H9 (cell line): ENCODE results near the gene NOS1AP. TPM values are rescaled to one million over a fixed set of nuclear protein-coding genes. Genes with fewer than 3 reads are reported as not detected.

Experiments
- DNase-seq: peaks from one replicate; pipeline ENCODE4 v3.0.0-alpha.2; 2017
- H2AFZ ChIP-seq: one replicate; pipeline ENCODE4 v1.6.1; 2013; ENCODE audit warnings: mild to moderate bottlenecking, low read length, control low read depth, moderate library complexity
- H2AK5ac ChIP-seq: 2 replicates; pipeline ENCODE4 v1.6.1; 2013; ENCODE audit warnings: low read length, control low read depth, mixed read lengths; ENCODE audit not compliant: insufficient read length
- H2BK120ac ChIP-seq: one replicate; pipeline ENCODE4 v1.6.1; 2013; ENCODE audit warnings: low read depth, mild to moderate bottlenecking, low read length, control low read depth, inconsistent platforms; ENCODE audit not compliant: poor library complexity, severe bottlenecking
- H2BK12ac ChIP-seq: 2 replicates; pipeline ENCODE4 v1.6.1; 2013; ENCODE audit warnings: low read length, control low read depth, mixed read lengths, low read depth; ENCODE audit not compliant: insufficient read length
- H2BK15ac ChIP-seq: 2 replicates; pipeline ENCODE4 v1.6.1; 2013; ENCODE audit warnings: low read depth, low read length, control low read depth
- H2BK20ac ChIP-seq: one replicate; pipeline ENCODE4 v1.6.1; 2013; ENCODE audit warnings: low read depth, mild to moderate bottlenecking, low read length, control low read depth, inconsistent platforms; ENCODE audit not compliant: poor library complexity, severe bottlenecking
- H2BK5ac ChIP-seq: 2 replicates; pipeline ENCODE4 v1.6.1; 2013; ENCODE audit warnings: low read length, control low read depth, mixed read lengths; ENCODE audit not compliant: insufficient read length
- H3K14ac ChIP-seq: 2 replicates; pipeline ENCODE4 v1.6.1; 2013; ENCODE audit warnings: low read length, control low read depth; ENCODE audit not compliant: insufficient read depth
- H3K18ac ChIP-seq: 2 replicates; pipeline ENCODE4 v1.6.1; 2013; ENCODE audit warnings: low read depth, mild to moderate bottlenecking, mixed read lengths, low read length, control low read depth; ENCODE audit not compliant: insufficient read length
- H3K23ac ChIP-seq: 2 replicates; pipeline ENCODE4 v1.6.1; 2013; ENCODE audit warnings: low read length, control low read depth, mixed read lengths, low read depth; ENCODE audit not compliant: insufficient read length
- H3K23me2 ChIP-seq: 2 replicates; pipeline ENCODE4 v1.6.1; 2013; ENCODE audit warnings: low read depth, mild to moderate bottlenecking, mixed read lengths, low read length, control low read depth; ENCODE audit not compliant: insufficient read length, poor library complexity, severe bottlenecking
- H3K27ac ChIP-seq: 2 replicates; pipeline ENCODE4 v1.5.1; 2013; ENCODE audit warnings: low read length, control low read depth, mixed read lengths, low read depth; ENCODE audit not compliant: insufficient read length
- H3K27me3 ChIP-seq: 2 replicates; pipeline ENCODE4 v1.6.1; 2013; ENCODE audit warnings: low read length, control low read depth, inconsistent platforms; ENCODE audit not compliant: insufficient read depth
- H3K4ac ChIP-seq: 2 replicates; pipeline ENCODE4 v1.6.1; 2013; ENCODE audit warnings: low read depth, mild to moderate bottlenecking, control low read depth, inconsistent platforms, low read length, moderate library complexity
- H3K4me1 ChIP-seq: 2 replicates; pipeline ENCODE4 v1.6.1; 2013; ENCODE audit warnings: low read length, control low read depth, inconsistent platforms; ENCODE audit not compliant: insufficient read depth
- H3K4me2 ChIP-seq: 2 replicates; pipeline ENCODE4 v1.6.1; 2013; ENCODE audit warnings: low read length, control low read depth, mixed read lengths; ENCODE audit not compliant: insufficient read length, insufficient read depth
- H3K56ac ChIP-seq: 2 replicates; pipeline ENCODE4 v1.6.1; 2013; ENCODE audit warnings: low read depth, mild to moderate bottlenecking, mixed read lengths, low read length, control low read depth; ENCODE audit not compliant: insufficient read length
- H3K79me1 ChIP-seq: 2 replicates; pipeline ENCODE4 v1.6.1; 2013; ENCODE audit warnings: low read depth, mild to moderate bottlenecking, moderate library complexity, low read length, control low read depth, inconsistent platforms; ENCODE audit not compliant: insufficient read depth, poor library complexity, severe bottlenecking
- H3K79me2 ChIP-seq: 2 replicates; pipeline ENCODE4 v1.6.1; 2013; ENCODE audit warnings: low read length, control low read depth, inconsistent platforms; ENCODE audit not compliant: insufficient read depth
- H3K9ac ChIP-seq: 2 replicates; pipeline ENCODE4 v1.6.1; 2013; ENCODE audit warnings: low read length, control low read depth, mixed read lengths; ENCODE audit not compliant: insufficient read length; ENCODE audit errors: extremely low read depth
- H3K9me3 ChIP-seq: one replicate; pipeline ENCODE4 v1.6.1; 2013; ENCODE audit warnings: low read depth, low read length, inconsistent platforms; ENCODE audit not compliant: control insufficient read depth
- H3T11ph ChIP-seq: one replicate; pipeline ENCODE4 v1.6.1; 2013; ENCODE audit warnings: mild to moderate bottlenecking, low read length, control low read depth, inconsistent platforms
- H4K20me1 ChIP-seq: one replicate; pipeline ENCODE4 v1.6.1; 2013; ENCODE audit not compliant: control insufficient read depth, insufficient read length, insufficient read depth
- H4K5ac ChIP-seq: 2 replicates; pipeline ENCODE4 v1.6.1; 2013; ENCODE audit warnings: low read depth, mild to moderate bottlenecking, mixed read lengths, low read length, control low read depth; ENCODE audit not compliant: insufficient read length
- H4K8ac ChIP-seq: replicated peaks from 2 replicates; pipeline ENCODE4 v1.6.1; 2013; ENCODE audit warnings: low read length, control low read depth, mixed read lengths, low read depth; ENCODE audit not compliant: insufficient read length
- H4K91ac ChIP-seq: 2 replicates; pipeline ENCODE4 v1.6.1; 2013; ENCODE audit warnings: low read depth, mild to moderate bottlenecking, moderate library complexity, mixed read lengths, low read length, control low read depth; ENCODE audit not compliant: insufficient read length
- H3K27ac Mint-ChIP-seq, 3 experiments: 2 replicates in 2 of 3; 3 replicates in 1 of 3; pipeline ENCODE4 v1.8.0; 2020 to 2021; ENCODE audit warnings: mixed read lengths in 3 of 3, mild to moderate bottlenecking in 1 of 3, moderate library complexity in 1 of 3
- H3K27me3 Mint-ChIP-seq: 2 replicates; pipeline ENCODE4 v1.8.0; 2021; ENCODE audit warnings: low read depth, mild to moderate bottlenecking, moderate library complexity, mixed read lengths
- H3K36me3 Mint-ChIP-seq, 3 experiments: 2 replicates in 2 of 3; 3 replicates in 1 of 3; pipeline ENCODE4 v1.8.0; 2020 to 2021; ENCODE audit warnings: low read depth in 3 of 3, mixed read lengths in 3 of 3; ENCODE audit not compliant: insufficient read depth in 1 of 3
- H3K4me1 Mint-ChIP-seq, 2 experiments: 2 replicates each; pipeline ENCODE4 v1.8.0; 2020; ENCODE audit warnings: mixed read lengths in 2 of 2
- H3K4me3 Mint-ChIP-seq, 2 experiments: 2 replicates in 1 of 2; 3 replicates in 1 of 2; pipeline ENCODE4 v1.8.0; 2020 to 2021; ENCODE audit warnings: mild to moderate bottlenecking in 2 of 2, mixed read lengths in 2 of 2, moderate library complexity in 1 of 2
- H3K9me3 Mint-ChIP-seq, 2 experiments: 2 replicates in 1 of 2; 3 replicates in 1 of 2; pipeline ENCODE4 v1.8.0; 2020; ENCODE audit warnings: mild to moderate bottlenecking in 2 of 2, mixed read lengths in 2 of 2, moderate library complexity in 1 of 2
- CTCF ChIP-seq: fragments of 200-600 bp; sonication (generic); conservative IDR thresholded peaks from 3 replicates; pipeline ENCODE4 v1.8.0; 2021; ENCODE audit warnings: antibody characterized with exemption, mild to moderate bottlenecking
- WGBS: extraction: QIAGEN DNeasy Blood & Tissue Kit; methylation state at CpG from one replicate; pipeline ENCODE4 v1.1.7; 2013; ENCODE audit warnings: missing lambda C conversion rate, low lambda C conversion rate, mixed read lengths; ENCODE audit not compliant: insufficient read length; ENCODE audit errors: extremely low coverage; 5-methylcytosine and 5-hydroxymethylcytosine counted together
- total RNA-seq: library from RNA; stranded (reverse); gene quantifications from 2 replicates; pipeline ENCODE4 v1.2.1, GENCODE V29; 2021

The NOS1AP gene
- total RNA-seq, 1 experiment from 2014 or later: 8.4 TPM

- WGBS: no CpG with 5 or more reads among the region's 1 CpG
These were observed 119.9 kb downstream of the NOS1AP start for GRCh38 chr1:162189345-162189744.

More at GRCh38 chr1:162189345-162189744, 119.9 kb downstream of the NOS1AP start:
- no peak overlapping the region for H3K4me3 Mint-ChIP-seq
- Histone ChIP-seq H3K4ac (no peak overlapping the region), H2BK120ac (no peak overlapping the region), H4K20me1 (no peaks in the 10 kb centered on the region), H3K27ac (no peak overlapping the region), H4K5ac (no peak overlapping the region), H2AFZ (no peak overlapping the region), H4K8ac (no peak overlapping the region), H3K56ac (no peak overlapping the region), H3K14ac (no peak overlapping the region), H3K79me2 (no peaks in the 10 kb centered on the region), H3K23me2 (no peaks in the 10 kb centered on the region), H3K4me2 (no peak overlapping the region), H2AK5ac (no peak overlapping the region), H2BK20ac (no peak overlapping the region), H3K9ac (no peak overlapping the region), H3K23ac (no peak overlapping the region), H3T11ph (no peak overlapping the region), H2BK12ac (no peak overlapping the region), H3K27me3 (no peaks in the 10 kb centered on the region), H3K4me1 (no peaks in the 10 kb centered on the region; the same call in 1 of the 2 replicates), H2BK5ac (no peak overlapping the region), H3K79me1 (no peaks in the 10 kb centered on the region), H2BK15ac (no peak overlapping the region), H4K91ac (no peak overlapping the region), H3K18ac (no peak overlapping the region), H3K9me3 (no peaks in the 10 kb centered on the region)
- peaks cover 4 to 7% (median 6%) of the 10 kb centered on the region in 3 experiments; a peak in 3 of 7 replicates for H3K36me3 Mint-ChIP-seq
- no peaks in the 10 kb centered on the region for H3K27me3 Mint-ChIP-seq
- no peak overlapping the region for H3K27ac Mint-ChIP-seq
- peaks cover 29% of the 10 kb centered on the region in 2 experiments for H3K4me1 Mint-ChIP-seq
- DNase-seq: no peak
- H3K9me3 Mint-ChIP-seq: 0 out of 5 replicates have a peak, but pooled peaks cover 0 to 3% of the 10 kb centered on the region in 2 experiments
- no peak for TF ChIP-seq CTCF
